ENCODE results near the gene SLC11A1.

Gene SLC11A1

DNA sequence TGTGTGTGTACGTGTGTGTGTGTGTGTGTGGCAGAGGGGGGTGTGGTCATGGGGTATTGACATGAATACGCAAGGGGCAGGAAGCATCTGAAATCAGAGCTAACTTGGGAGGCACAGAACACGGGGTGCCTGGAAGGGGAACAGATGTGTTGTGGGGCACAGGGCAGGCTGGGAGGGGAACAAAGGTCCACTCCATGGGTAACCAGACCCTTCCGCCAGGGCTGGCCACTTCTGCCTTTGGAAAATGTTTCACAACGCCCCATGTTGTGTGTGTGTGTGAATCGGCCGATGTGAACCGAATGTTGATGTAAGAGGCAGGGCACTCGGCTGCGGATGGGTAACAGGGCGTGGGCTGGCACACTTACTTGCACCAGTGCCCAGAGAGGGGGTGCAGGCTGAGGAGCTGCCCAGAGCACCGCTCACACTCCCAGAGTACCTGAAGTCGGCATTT lies at the start of gene SLC11A1:
Gene SLC11A1, plus strand, starts transcription at position 358 of the 451 bp plus-strand sequence. CDS start 96 bp downstream, outside the sequence.
- no peak for DNase-seq (ENCODE audit: low spot score)

GRCh38 chr2:218332288-218332687 lies 49.8 kb upstream of the SLC11A1 start:
- no peak for DNase-seq (ENCODE audit: low spot score)

DNA sequence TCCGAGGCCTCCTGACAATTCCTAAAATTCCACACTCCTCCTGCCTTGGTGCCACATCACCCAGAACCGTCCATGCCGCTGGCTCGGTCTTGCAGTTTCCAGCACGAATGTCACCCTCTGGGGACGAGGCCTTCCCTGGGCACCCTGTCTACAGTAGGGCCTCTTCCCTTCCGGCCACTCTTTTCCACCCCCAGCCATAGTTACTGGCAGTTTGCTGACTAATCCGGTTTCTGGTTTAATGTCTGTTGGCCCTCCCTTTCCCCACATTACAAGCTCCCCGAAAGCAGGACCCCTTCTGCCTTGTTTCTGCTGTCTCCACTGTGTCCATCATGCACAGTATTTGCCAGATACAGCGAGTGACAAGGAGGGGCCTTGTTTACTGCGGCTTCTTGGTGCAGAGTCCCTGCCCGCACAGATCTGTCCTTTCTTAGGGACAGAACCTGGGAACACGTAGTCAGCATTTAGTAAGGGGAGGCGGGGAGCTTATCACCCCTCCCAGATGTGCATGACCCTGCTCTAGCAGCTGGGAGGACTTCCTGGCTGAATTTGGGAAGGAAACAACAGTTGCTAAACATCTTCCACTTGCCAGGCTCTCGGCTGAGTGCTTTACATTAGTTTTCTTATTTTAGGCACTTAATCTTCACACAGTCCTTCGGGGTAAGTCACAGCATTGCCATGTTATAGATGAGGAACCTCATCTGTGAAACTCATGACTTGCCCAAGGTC lies 49.0 kb upstream of the SLC11A1 start:
- no peak for DNase-seq (ENCODE audit: low spot score)

DNA sequence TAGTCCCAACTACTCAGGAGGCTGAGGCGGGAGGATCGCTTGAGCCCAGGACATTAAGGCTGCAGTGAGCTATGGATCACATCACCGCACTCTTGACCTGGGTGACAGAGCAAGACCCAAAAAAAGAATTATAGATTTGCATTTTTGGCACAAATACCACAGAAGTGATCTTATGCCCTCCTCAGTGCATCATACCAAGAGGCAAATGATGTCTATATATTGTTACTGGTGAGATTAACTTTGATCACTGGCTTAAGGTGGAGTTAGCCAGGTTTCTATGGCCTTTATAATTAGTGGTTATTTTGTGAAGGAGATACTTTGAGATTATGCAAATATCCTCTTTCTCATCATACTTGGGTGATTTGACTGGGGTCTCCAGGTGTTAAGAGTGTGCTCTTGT lies 47.5 kb upstream of the SLC11A1 start:
- no peak for DNase-seq (ENCODE audit: low spot score)

DNA sequence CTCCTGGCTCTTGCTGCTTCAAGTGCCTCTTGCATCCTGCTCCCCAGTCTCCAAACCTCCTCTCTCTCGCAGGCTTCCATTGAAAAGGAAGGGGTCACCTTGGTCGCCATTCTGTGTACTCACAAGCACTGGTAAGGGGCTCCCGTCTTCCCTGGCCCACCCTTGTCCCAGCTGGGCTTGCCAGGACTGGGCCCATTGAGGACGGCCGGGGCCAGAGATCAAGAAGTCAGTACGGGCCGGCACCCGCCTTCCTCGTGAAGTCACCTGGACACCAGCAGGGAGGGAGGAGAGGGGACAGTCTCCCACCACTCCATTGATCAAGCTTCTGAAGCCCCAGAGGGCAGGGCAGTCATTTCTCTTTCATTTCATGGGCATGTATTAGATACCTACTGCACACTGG lies 41.4 kb upstream of the SLC11A1 start:
- no peak for DNase-seq (ENCODE audit: low spot score)

DNA sequence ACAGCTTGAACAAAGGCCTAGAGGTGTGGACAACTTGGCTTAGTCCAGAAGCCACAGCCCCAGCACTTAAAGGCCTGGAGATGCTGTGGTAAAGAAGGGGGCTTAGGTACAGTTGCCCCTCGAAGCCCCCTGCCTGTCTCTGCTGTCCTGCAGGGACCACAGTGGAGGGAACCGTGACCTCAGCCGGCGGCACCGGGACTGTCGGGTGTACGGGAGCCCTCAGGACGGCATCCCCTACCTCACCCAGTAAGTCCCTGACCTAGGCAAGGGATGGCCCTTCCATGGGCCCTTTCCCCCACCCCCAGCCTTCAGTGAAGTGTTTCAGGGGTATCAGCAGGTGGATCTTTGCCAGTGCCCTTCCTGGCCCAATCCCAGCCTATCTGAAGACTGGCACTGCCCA lies 40.7 kb upstream of the SLC11A1 start:
- no peak for DNase-seq (ENCODE audit: low spot score)

- DNase-seq (ENCODE audit: low spot score), result no peak
Measured at GRCh38 chr2:218342837-218343236, 39.2 kb upstream of the SLC11A1 start.

DNA sequence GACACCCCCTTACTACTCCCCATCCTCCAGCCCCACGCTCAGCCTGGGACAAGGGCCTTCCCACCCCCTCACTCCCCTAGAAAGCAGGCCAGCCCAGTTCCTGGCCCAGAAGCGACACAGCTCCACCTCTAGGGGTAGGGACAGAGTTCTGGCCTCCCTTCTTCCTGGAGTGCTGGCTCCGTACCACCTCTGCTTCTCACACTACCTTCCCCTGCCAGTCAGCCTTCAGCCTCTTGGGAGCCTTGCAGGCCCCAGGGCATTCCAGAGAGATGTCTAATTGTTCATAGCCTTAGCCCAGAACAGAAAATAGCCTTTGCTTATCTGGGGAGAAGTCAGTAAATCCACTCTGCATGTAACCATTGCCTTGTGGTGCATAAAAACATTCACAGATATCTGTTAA lies 38.5 kb upstream of the SLC11A1 start:
- DNase-seq (ENCODE audit: low spot score), result no peak

DNA sequence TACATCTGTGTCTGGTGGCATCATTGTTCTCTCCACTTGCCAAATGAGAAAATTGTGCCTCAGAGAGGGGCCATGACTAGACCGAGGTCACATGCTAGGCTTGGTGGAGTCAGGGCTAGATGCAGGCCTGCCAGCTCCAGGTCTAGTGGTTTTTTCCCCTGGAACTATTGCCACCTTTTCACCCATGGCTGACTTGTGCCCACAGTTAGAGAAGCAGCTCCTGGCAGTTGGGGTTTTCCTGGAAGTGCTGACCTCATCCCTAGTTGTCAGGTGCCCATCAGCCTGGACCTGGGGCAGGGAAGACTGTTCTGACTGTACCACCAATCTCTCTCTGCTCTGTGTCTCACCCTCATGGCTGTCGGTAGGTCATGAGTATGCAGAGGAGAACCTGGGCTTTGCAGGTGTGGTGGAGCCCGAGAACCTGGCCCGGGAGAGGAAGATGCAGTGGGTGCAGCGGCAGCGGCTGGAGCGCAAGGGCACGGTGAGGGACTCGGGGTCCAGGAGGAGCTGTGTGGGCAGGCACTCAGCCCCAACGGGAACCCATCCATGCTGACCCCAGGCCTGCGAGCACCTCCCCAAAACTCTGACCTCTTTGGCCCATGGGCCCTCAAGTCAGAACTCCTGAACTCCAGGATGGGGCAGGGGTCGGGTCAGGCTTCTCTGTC lies 37.9 kb upstream of the SLC11A1 start:
- DNase-seq (ENCODE audit: low spot score), result no peak

GRCh38 chr2:218344755-218345417 lies 37.2 kb upstream of the SLC11A1 start:
- DNase-seq (ENCODE audit: low spot score), result no peak

GRCh38 chr2:218345491-218346236 lies 36.4 kb upstream of the SLC11A1 start:
- DNase-seq (ENCODE audit: low spot score), result no peak

- DNase-seq (ENCODE audit: low spot score), result no peak
Measured at GRCh38 chr2:218347172-218347571, 34.9 kb upstream of the SLC11A1 start.

DNA sequence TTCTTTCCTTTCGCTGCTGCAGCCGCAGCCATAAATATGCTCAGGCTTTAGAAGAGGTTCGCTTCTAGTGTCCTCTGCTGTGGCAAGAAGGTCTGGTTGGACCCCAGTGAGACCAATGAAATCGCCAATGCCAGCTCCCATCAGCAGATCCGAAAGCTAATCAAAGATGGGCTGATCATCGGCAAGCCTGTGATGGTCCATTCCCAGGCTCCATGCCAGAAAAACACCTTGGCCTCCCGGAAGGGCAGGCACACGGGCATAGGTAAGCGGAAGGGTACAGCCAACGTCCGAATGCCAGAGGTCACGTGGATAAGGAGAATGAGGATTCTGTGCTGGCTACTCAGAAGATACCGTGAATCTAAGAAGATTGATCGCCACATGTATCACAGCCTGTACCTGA lies 28.0 kb upstream of the SLC11A1 start:
- DNase-seq (ENCODE audit: low spot score), result no peak

DNA sequence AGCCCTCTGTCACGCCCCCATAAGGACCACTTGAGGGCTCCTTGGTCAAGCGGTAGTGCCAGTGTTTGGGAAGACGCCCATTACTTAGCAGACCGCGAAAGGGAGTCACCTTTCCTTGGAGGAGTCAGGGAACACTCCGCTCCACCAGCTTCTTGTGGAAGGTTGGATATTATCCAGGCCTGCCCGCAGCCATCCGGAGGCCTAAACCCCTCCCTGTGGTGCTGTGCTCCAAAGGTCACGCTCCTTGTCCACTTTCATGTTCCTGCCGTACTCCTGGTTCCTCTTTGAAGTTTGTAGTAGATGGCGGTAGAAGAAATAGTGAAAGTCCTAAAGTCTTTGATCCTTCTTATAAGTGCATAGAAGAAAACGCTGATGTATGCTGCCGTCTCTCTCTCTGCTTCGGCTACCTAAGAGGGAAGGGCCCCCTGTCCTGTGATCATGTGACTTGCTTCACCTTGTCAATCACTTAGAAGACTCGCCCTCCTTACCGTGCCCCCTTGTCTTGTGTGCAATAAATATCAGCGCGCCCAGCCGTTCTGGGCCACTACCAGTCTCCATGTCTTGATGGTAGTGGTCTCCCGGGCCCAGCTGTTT lies 27.1 kb upstream of the SLC11A1 start:
- no peak for DNase-seq (ENCODE audit: low spot score)

DNA sequence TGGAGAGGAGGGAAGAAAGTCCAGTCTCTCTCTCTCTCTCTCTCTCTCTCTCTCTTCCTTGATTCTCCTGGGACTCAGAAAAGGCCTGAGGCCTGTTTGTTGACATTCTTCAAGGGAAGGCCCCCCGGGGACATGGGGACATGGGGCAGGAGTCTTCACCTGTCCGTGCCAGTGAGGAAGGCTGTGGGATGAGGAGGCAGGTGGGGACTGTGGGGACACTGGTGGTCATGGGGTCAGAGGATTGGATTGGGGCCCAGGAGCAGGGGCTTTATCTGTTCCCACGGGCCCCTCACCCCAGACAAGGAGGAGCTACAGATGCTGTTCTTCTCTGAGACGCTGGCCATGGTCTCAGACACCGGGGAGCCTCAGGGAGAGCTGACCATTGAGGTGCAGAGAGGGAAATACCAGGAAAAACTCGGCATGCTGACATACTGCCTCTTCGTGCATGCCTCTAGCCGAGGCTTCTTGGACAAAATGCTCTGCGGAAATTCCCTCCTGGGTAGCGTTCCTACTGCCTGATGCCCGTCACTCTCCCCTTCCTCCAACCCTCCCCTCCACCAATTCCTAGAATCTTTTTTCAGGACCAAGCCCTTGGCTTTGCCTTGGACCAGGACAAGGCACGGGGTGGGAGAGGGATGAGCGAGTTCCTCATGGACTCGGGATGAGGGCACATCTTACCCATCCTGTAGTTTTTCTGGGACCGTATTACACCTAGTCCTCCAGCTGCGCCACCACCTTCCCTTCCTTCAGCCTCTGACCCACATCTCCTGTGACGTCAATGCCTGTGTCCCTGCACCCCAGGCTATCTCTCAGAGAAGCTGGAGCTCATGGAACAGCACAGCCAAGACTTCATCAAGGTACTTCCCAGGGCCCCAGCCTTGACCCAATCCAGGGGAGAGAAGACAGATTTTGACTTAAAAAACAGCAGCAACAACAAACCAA lies 24.6 kb upstream of the SLC11A1 start:
- DNase-seq (ENCODE audit: low spot score), result no peak

- no peak for DNase-seq (ENCODE audit: low spot score)
Measured at GRCh38 chr2:218360453-218360852, 21.6 kb upstream of the SLC11A1 start.

GRCh38 chr2:218362606-218363005 lies 19.5 kb upstream of the SLC11A1 start:
- no peak for DNase-seq (ENCODE audit: low spot score)

DNA sequence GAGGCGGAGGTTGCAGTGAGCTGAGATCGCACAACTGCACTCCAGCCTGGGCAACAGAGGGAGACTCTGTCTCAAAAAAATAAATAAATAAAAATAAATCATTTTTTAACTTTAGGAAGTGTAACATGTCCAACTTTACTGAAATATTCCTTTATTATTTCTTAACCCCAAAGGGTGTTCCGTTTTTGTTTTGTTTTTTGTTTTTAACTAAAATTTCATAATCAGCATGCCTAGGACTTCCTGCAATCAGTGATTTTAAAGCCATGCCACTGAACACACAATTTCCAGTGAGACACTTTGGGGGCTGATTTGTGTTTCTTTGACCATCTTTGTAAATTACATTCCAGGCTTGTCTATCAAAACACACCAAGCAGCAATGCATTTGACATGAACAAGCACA lies 18.3 kb upstream of the SLC11A1 start:
- no peak for DNase-seq (ENCODE audit: low spot score)

DNA sequence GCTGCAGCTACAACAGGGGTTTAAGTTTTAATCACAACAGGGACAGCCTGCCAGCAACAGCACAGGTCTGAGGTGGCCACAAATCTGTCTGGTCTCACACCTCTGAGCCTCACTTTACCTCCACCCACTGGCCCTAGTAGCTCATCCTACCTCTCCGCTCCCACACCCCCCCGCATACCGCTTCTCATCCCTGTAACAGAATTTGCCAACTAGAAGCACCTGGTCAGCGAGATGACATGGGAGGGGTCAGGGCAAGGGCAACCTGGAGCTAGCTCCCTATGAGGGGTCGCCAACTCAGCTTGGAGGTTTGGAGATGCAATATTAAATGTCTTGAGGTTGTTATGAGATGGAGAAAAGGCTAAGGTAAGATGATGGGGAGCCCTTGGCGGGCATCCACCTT lies 17.9 kb upstream of the SLC11A1 start:
- no peak for DNase-seq (ENCODE audit: low spot score)

DNA sequence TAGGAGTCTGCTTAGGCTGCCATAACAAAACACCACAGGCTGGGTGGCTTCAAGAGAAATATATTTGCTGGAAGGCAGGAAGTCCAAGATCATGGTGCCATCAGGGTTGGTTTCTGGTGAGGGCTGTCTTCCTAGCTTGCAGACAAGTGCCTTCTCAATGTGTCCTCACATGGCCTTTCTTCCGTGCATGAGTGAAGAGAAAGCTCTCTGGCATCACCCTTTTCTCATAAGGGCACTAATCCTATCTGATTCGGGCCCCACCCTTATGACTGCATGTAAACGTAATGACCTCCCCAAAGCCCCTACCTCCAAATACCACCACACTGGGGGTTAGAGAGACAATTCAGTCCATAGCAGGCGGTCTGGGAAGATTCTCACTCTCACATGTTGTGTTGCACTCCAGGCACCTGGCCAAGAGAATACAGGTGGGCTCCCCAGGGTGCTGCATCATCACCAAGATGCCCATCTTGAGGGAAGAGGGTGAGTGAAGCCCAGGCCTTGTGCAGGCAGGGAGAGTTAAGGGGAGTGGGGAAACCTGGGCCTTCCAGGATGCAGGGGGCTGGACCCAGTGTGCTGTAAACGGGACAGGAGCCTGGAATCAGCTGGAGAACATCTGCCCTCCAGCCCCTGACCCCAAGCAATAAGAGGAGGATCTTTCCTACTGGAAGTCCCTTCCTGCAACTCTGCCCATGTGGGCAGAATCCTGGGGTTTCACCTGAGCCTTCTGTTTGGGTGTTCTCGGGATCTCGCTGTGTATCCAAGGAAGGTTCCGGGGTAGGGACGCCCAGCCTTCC lies 15.3 kb upstream of the SLC11A1 start:
- DNase-seq (ENCODE audit: low spot score), result no peak

All from kidney capillary endothelial cell (primary cell).